B cell (primary cell): ENCODE data around the gene LELP1. TPM values are rescaled to one million over a fixed set of nuclear protein-coding genes. Genes with fewer than 3 reads are reported as not detected.
"Not testable (repeated sequence)": the region's sequence is repeated elsewhere in the genome, so short reads cannot be mapped to it uniquely, and the experiment has no call there.

Source experiments
- ATAC-seq: fragments of 200-7000 bp; cut with Tn5 transposase; one replicate; pipeline ENCODE4 v1.10.0; 2021; ENCODE audit warnings: low read depth, mild to moderate bottlenecking, moderate number of reproducible peaks, moderate library complexity
- CTCF ChIA-PET: fragments of 350-600 bp; sonication (Branson Sonifier 250); formaldehyde crosslinking; loops from one replicate; lab custom pipeline; 2021; ENCODE audit warnings: antibody characterized with exemption, inconsistent platforms; lab: Charles Lee
- POLR2A ChIA-PET: fragments of 350-600 bp; sonication (Branson Sonifier 250); formaldehyde crosslinking; loops from one replicate; lab custom pipeline; 2021; ENCODE audit warnings: antibody characterized with exemption; lab: Charles Lee
- DNase-seq: peaks from one replicate; pipeline ENCODE4 v3.0.0; 2013
- H2AFZ ChIP-seq: 2 replicates; pipeline ENCODE4 v1.6.1; 2012; ENCODE audit warnings: mild to moderate bottlenecking, low read depth, low read length; ENCODE audit not compliant: insufficient read depth, poor library complexity, severe bottlenecking
- H3K27ac ChIP-seq, 2 donors: 1 replicate in 1 of 2; 2 replicates in 1 of 2; pipeline ENCODE4 v1.5.1; 2012 to 2013; ENCODE audit warnings: low read length in 2 of 2, mild to moderate bottlenecking in 2 of 2, moderate library complexity in 1 of 2
- H3K27me3 ChIP-seq, 4 experiments: fragments of 200-600 bp in 1 of 4; sonication (generic) in 1 of 4; replicated peaks in 1 of 4; 1 replicate in 2 of 4; 2 replicates in 2 of 4; pipeline versions ENCODE4 v1.6.1 to v1.7.0; 2013 to 2016; ENCODE audit warnings: low read length in 3 of 4, mild to moderate bottlenecking in 2 of 4, mixed read lengths in 1 of 4, moderate library complexity in 1 of 4; ENCODE audit not compliant: insufficient read depth in 4 of 4, control insufficient read depth in 3 of 4; ENCODE audit errors: control extremely low read depth in 1 of 4
- H3K36me3 ChIP-seq, 2 experiments: replicated peaks in 1 of 2; 1 replicate in 1 of 2; 2 replicates in 1 of 2; pipeline versions ENCODE4 v1.6.1 to v1.7.1; 2013; ENCODE audit warnings: low read length in 1 of 2; ENCODE audit not compliant: insufficient read depth in 2 of 2, control insufficient read depth in 1 of 2; ENCODE audit errors: control extremely low read depth in 1 of 2, extremely low read depth in 1 of 2
- H3K4me1 ChIP-seq, 2 donors: fragments of 200-600 bp in 1 of 2; sonication (generic) in 1 of 2; 1 replicate in 1 of 2; 2 replicates in 1 of 2; pipeline versions ENCODE4 v1.5.1 to v1.6.1; 2013 to 2017; ENCODE audit warnings: low read length in 2 of 2; ENCODE audit not compliant: control insufficient read depth in 2 of 2, insufficient read depth in 2 of 2
- H3K4me2 ChIP-seq: replicated peaks from 2 replicates; pipeline ENCODE3; 2012; ENCODE audit warnings: mild to moderate bottlenecking, low read depth, low read length; ENCODE audit not compliant: poor library complexity, severe bottlenecking
- H3K4me3 ChIP-seq, 5 experiments: fragments of 200-600 bp in 1 of 5; sonication (generic) in 1 of 5; 1 replicate in 3 of 5; 2 replicates in 2 of 5; pipeline versions ENCODE4 v1.5.1 to v1.7.0; 2011 to 2016; ENCODE audit warnings: low read length in 4 of 5, mild to moderate bottlenecking in 4 of 5, low read depth in 2 of 5, control low read depth in 1 of 5, moderate library complexity in 1 of 5; ENCODE audit not compliant: insufficient read depth in 1 of 5; ENCODE audit errors: control extremely low read depth in 1 of 5, extremely low read depth in 1 of 5
- H3K79me2 ChIP-seq: fragments of 200-600 bp; sonication (generic); one replicate; pipeline ENCODE4 v1.6.0; 2016; ENCODE audit warnings: low read length; ENCODE audit not compliant: control insufficient read depth, insufficient read depth
- H3K9ac ChIP-seq: fragments of 200-600 bp; sonication (generic); 2 replicates; pipeline ENCODE4 v1.6.1; 2017; ENCODE audit warnings: mild to moderate bottlenecking, low read length, moderate library complexity
- H3K9me3 ChIP-seq, 3 donors: one replicate each; pipeline versions ENCODE4 v1.6.1 to v1.7.1; 2013; ENCODE audit warnings: low read length in 2 of 3; ENCODE audit not compliant: control insufficient read depth in 2 of 3, insufficient read depth in 1 of 3; ENCODE audit errors: control extremely low read depth in 1 of 3
- H4K20me1 ChIP-seq: 2 replicates; pipeline ENCODE4 v1.6.0; 2012; ENCODE audit warnings: mild to moderate bottlenecking, low read length; ENCODE audit not compliant: insufficient read depth, control insufficient read depth, poor library complexity, severe bottlenecking
- H3K27ac Mint-ChIP-seq: one replicate; pipeline ENCODE4 v1.8.0; 2021; ENCODE audit warnings: mixed read lengths
- H3K27me3 Mint-ChIP-seq: one replicate; pipeline ENCODE4 v1.8.0; 2021; ENCODE audit warnings: mixed read lengths
- H3K4me1 Mint-ChIP-seq: one replicate; pipeline ENCODE4 v1.8.0; 2021; ENCODE audit warnings: mixed read lengths
- H3K4me3 Mint-ChIP-seq: one replicate; pipeline ENCODE4 v1.8.0; 2021; ENCODE audit warnings: mixed read lengths
- H3K9me3 Mint-ChIP-seq: one replicate; pipeline ENCODE4 v1.8.0; 2022; ENCODE audit warnings: mixed read lengths; ENCODE audit not compliant: insufficient read depth
- EZH2 ChIP-seq: IDR thresholded peaks from 2 replicates; pipeline ENCODE4 v1.6.1; 2012; ENCODE audit warnings: borderline replicate concordance, low read depth, mild to moderate bottlenecking, moderate library complexity, low read length; ENCODE audit not compliant: insufficient read depth, poor library complexity, severe bottlenecking
- WGBS: methylation state at CpG from one replicate; pipeline ENCODE4 v1.1.5; 2013; ENCODE audit warnings: missing lambda C conversion rate; ENCODE audit not compliant: insufficient coverage; 5-methylcytosine and 5-hydroxymethylcytosine counted together
- intact Hi-C: fragments of 100-400 bp; cut with micrococcal nuclease; formaldehyde crosslinking; loops from one replicate; pipeline ENCODE4 v1.10.0; 2022
- polyA plus RNA-seq: library from polyadenylated mRNA; depleted of rRNA; stranded (reverse); fragments of >200 nt; gene quantifications from 2 replicates; pipeline ENCODE4 v1.2.3, GENCODE V29; 2012
- total RNA-seq, 2 donors: library from RNA; stranded (reverse); fragments of 120-200 nt in 1 of 2; gene quantifications; 1 replicate in 1 of 2; 2 replicates in 1 of 2; pipeline versions ENCODE4 v1.2.3 to v1.2.4, GENCODE V29; 2013 to 2022
- TF ChIP-seq, protein P1 (sequence below): fragments of 200-600 bp; IDR thresholded peaks from one replicate; pipeline ENCODE4 v1.8.0; 2022; ENCODE audit warnings: antibody characterized with exemption, mild to moderate bottlenecking

LELP1 gene
- total and polyA plus RNA-seq, 2 donors (not counting 1 experiment from before 2014, with no cell fraction given): not detected

- H3K4me2 ChIP-seq: no peak overlapping the region
- peaks cover 0 to 8% (median 2%) of the 10 kb centered on the region in 4 experiments for H3K27me3 ChIP-seq
- no peaks in the 10 kb centered on the region for H3K36me3 ChIP-seq
- peaks cover 25% of the 10 kb centered on the region for H3K27me3 Mint-ChIP-seq
- ChIA-PET CTCF (interaction anchor here (0.9 to 3.6 kb wide), 3 partner anchors 8 to 34 kb away, joined by 3 to 15 read pairs (median 9); no protein-coding TSS in a partner anchor), POLR2A (no interaction called here)
- no peak for ATAC-seq
- intact Hi-C loops: no loop called here
- H3K79me2 ChIP-seq: no peaks in the 10 kb centered on the region
- H3K4me1 ChIP-seq: no peaks in the 10 kb centered on the region
- DNase-seq: no peak
- H3K27ac Mint-ChIP-seq: no peak overlapping the region
- H3K4me3 Mint-ChIP-seq: no peak overlapping the region
- no peaks in the 10 kb centered on the region for H3K9me3 Mint-ChIP-seq
- WGBS: no CpG with 5 or more reads among the region's 1 CpG
- no peak overlapping the region for H3K4me3 ChIP-seq
- no peaks in the 10 kb centered on the region for H3K9me3 ChIP-seq
- TF ChIP-seq EZH2: no peak
- TF ChIP-seq, protein P1, sequence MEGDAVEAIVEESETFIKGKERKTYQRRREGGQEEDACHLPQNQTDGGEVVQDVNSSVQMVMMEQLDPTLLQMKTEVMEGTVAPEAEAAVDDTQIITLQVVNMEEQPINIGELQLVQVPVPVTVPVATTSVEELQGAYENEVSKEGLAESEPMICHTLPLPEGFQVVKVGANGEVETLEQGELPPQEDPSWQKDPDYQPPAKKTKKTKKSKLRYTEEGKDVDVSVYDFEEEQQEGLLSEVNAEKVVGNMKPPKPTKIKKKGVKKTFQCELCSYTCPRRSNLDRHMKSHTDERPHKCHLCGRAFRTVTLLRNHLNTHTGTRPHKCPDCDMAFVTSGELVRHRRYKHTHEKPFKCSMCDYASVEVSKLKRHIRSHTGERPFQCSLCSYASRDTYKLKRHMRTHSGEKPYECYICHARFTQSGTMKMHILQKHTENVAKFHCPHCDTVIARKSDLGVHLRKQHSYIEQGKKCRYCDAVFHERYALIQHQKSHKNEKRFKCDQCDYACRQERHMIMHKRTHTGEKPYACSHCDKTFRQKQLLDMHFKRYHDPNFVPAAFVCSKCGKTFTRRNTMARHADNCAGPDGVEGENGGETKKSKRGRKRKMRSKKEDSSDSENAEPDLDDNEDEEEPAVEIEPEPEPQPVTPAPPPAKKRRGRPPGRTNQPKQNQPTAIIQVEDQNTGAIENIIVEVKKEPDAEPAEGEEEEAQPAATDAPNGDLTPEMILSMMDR: no peak
- H3K4me1 Mint-ChIP-seq: no peaks in the 10 kb centered on the region
- H3K27ac ChIP-seq: no peak overlapping the region
- no peak overlapping the region for H2AFZ ChIP-seq
- no peaks in the 10 kb centered on the region for H4K20me1 ChIP-seq
- no peak overlapping the region for H3K9ac ChIP-seq
Measured at GRCh38 chr1:153228491-153228890, 25.3 kb downstream of the LELP1 start.

- H3K4me2 ChIP-seq, H2AFZ ChIP-seq, intact Hi-C loops, ATAC-seq, H3K4me1 ChIP-seq, H3K27me3 ChIP-seq, H3K79me2 ChIP-seq, H3K4me3 Mint-ChIP-seq, H3K36me3 ChIP-seq, POLR2A ChIA-PET, H3K9me3 ChIP-seq, H3K9me3 Mint-ChIP-seq, H4K20me1 ChIP-seq, H3K9ac ChIP-seq, H3K27ac ChIP-seq, H3K4me1 Mint-ChIP-seq, H3K27ac Mint-ChIP-seq, H3K4me3 ChIP-seq: not testable (repeated sequence)
- H3K27me3 Mint-ChIP-seq: peaks cover 19% of the 10 kb centered on the region
- TF ChIP-seq, protein P1: peak; percentile 64
- WGBS: 14% methylated on average over 2 of the region's 12 CpGs
- DNase-seq: peak; percentile 17
- CTCF ChIA-PET: interaction anchor here (0.9 to 3.6 kb wide), 4 partner anchors 8 to 33 kb away, joined by 3 to 15 read pairs (median 6); no protein-coding TSS in a partner anchor
Measured at GRCh38 chr1:153229076-153229829, 26.0 kb downstream of the LELP1 start.
